BJ (cell line): ENCODE results near the gene CACNA1E. TPM values are rescaled to one million over a fixed set of nuclear protein-coding genes. Genes with fewer than 3 reads are reported as not detected.

Experiments
- CTCF ChIA-PET: fragments of 350-600 bp; formaldehyde crosslinking; extraction: SDS; loops from one replicate; lab custom pipeline; 2021; ENCODE audit warnings: antibody characterized with exemption, inconsistent platforms; lab: Yijun Ruan, JAX
- POLR2A ChIA-PET: fragments of 300-600 bp; sonication (Branson Sonifier 250); formaldehyde crosslinking; extraction: SDS; loops from one replicate; lab custom pipeline; 2021; ENCODE audit warnings: antibody characterized with exemption; lab: Charles Lee
- DNase-seq: peaks from one replicate; pipeline ENCODE4 v3.0.0-alpha.2; 2011; ENCODE audit warnings: low read depth
- H3K27me3 ChIP-seq: 2 replicates; pipeline ENCODE4 v1.6.0; 2011; ENCODE audit warnings: low read length; ENCODE audit not compliant: control insufficient read depth, insufficient read depth
- H3K36me3 ChIP-seq: 2 replicates; pipeline ENCODE4 v1.5.1; 2011; ENCODE audit warnings: low read length; ENCODE audit not compliant: control insufficient read depth, insufficient read depth
- H3K4me3 ChIP-seq: 2 replicates; pipeline ENCODE4 v1.5.1; 2011; ENCODE audit warnings: low read depth, mild to moderate bottlenecking, control low read depth, low read length
- CTCF ChIP-seq: IDR thresholded peaks from 2 replicates; pipeline ENCODE4 v1.5.1; 2011; ENCODE audit warnings: low read depth, mild to moderate bottlenecking, control low read depth, inconsistent platforms, low read length, moderate library complexity; ENCODE audit not compliant: insufficient read depth
- polyA plus RNA-seq: library from polyadenylated mRNA; depleted of rRNA; stranded (reverse); fragments of >200 nt; gene quantifications from 2 replicates; pipeline ENCODE4 v1.2.3, GENCODE V29; 2011

CACNA1E gene
- polyA plus RNA-seq, 1 experiment, result not detected

GRCh38 chr1:181482521-181483284 lies 614 bp upstream of the CACNA1E start:
- peaks cover 41% of the 10 kb centered on the region for H3K27me3 ChIP-seq

GRCh38 chr1:181484821-181485220 lies 1.5 kb downstream of the CACNA1E start:
- no peak for TF ChIP-seq CTCF
- Histone ChIP-seq H3K27me3 (peaks cover 41% of the 10 kb centered on the region), H3K36me3 (no peaks in the 10 kb centered on the region), H3K4me3 (no peak overlapping the region)
- CTCF ChIA-PET, result interaction anchor here (0.9 kb wide), 1 partner anchor 585 kb away, joined by 3 read pairs; no protein-coding TSS in a partner anchor
- no peak for DNase-seq
- POLR2A ChIA-PET, result no interaction called here

More at GRCh38 chr1:181482521-181483284, 614 bp upstream of the CACNA1E start:
- DNase-seq, result no peak
- POLR2A ChIA-PET, result no interaction called here
- CTCF ChIA-PET, result interaction anchor here (1.1 kb wide), 1 partner anchor 8 kb away, joined by 3 read pairs; no protein-coding TSS in a partner anchor
- Histone ChIP-seq H3K4me3 (no peak overlapping the region), H3K36me3 (no peaks in the 10 kb centered on the region)
- no peak for TF ChIP-seq CTCF

GRCh38 chr1:181485287-181486097 lies 2.2 kb downstream of the CACNA1E start:
- POLR2A ChIA-PET, result no interaction called here
- DNase-seq, result no peak
- CTCF ChIA-PET, result no interaction called here

DNA sequence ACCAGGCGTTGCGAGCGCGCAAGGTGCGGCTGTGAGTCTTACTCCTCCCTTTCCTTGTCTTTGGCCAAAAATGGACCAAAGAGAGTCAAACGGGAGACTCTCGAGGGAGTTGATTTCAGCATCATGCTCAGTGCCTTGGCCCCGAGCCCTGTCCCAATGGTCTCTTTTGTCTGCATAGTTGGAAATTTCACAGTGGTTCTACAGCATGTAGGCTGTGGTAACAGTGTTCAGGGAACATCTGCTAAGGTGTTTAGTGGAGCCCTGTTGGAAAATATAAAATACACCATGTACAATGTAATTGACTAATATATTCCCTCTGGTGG lies 2.7 kb downstream of the CACNA1E start:
- ChIA-PET POLR2A (no interaction called here), CTCF (no interaction called here)
- peaks cover 41% of the 10 kb centered on the region for H3K27me3 ChIP-seq
- H3K4me3 ChIP-seq, result no peak overlapping the region
- no peaks in the 10 kb centered on the region for H3K36me3 ChIP-seq
- no peak for DNase-seq
- TF ChIP-seq CTCF, result no peak

More at GRCh38 chr1:181485287-181486097, 2.2 kb downstream of the CACNA1E start:
- peaks cover 41% of the 10 kb centered on the region for H3K27me3 ChIP-seq
- H3K36me3 ChIP-seq, result no peaks in the 10 kb centered on the region
- H3K4me3 ChIP-seq, result no peak overlapping the region
- no peak for TF ChIP-seq CTCF

GRCh38 chr1:181488866-181489265 lies 5.5 kb downstream of the CACNA1E start:
- CTCF ChIA-PET, result interaction anchor here (1.1 to 1.8 kb wide), 2 partner anchors 10 to 592 kb away, joined by 3 to 4 read pairs; no protein-coding TSS in a partner anchor
- Histone ChIP-seq H3K36me3 (no peaks in the 10 kb centered on the region), H3K27me3 (peaks cover 17% of the 10 kb centered on the region), H3K4me3 (no peak overlapping the region)
- DNase-seq, result no peak
- no peak for TF ChIP-seq CTCF
- POLR2A ChIA-PET, result no interaction called here
